ENCODE measurements around the gene DNAJC30.

GRCh38 chr7:73723813-73724212 lies 40.6 kb upstream of the DNAJC30 start:
- TF ChIP-seq, protein P1, sequence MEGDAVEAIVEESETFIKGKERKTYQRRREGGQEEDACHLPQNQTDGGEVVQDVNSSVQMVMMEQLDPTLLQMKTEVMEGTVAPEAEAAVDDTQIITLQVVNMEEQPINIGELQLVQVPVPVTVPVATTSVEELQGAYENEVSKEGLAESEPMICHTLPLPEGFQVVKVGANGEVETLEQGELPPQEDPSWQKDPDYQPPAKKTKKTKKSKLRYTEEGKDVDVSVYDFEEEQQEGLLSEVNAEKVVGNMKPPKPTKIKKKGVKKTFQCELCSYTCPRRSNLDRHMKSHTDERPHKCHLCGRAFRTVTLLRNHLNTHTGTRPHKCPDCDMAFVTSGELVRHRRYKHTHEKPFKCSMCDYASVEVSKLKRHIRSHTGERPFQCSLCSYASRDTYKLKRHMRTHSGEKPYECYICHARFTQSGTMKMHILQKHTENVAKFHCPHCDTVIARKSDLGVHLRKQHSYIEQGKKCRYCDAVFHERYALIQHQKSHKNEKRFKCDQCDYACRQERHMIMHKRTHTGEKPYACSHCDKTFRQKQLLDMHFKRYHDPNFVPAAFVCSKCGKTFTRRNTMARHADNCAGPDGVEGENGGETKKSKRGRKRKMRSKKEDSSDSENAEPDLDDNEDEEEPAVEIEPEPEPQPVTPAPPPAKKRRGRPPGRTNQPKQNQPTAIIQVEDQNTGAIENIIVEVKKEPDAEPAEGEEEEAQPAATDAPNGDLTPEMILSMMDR (conservative IDR thresholded peaks at IDR 0.05; ENCODE audit: low read depth, low read length), result no peak
- TF ChIP-seq EZH2 (IDR thresholded peaks at IDR 0.05; ENCODE audit: low read length, unreplicated experiment), result no peak

All from PC-3 (cell line).